HG03457 (cell line): ENCODE data around the gene PLEKHA7.
A peak's percentile ranks its signal among the peaks of the same experiment; 100 is the strongest.
"Not testable (repeated sequence)": the region's sequence is repeated elsewhere in the genome, so short reads cannot be mapped to it uniquely, and the experiment has no call there.

Source experiments
- ATAC-seq: cut with Tn5 transposase; IDR thresholded peaks from one replicate; pipeline ENCODE4 v1.9.1; 2021; ENCODE audit warnings: moderate number of reproducible peaks; ENCODE audit not compliant: unreplicated experiment

Gene PLEKHA7

GRCh38 chr11:16942911-16943310, 71.3 kb downstream of the PLEKHA7 start:
- no peak for ATAC-seq

GRCh38 chr11:16942342-16942741, 71.9 kb downstream of the PLEKHA7 start:
- ATAC-seq = no peak

GRCh38 chr11:16941935-16942334, 72.3 kb downstream of the PLEKHA7 start:
- no peak for ATAC-seq

GRCh38 chr11:16938061-16938460, 76.2 kb downstream of the PLEKHA7 start:
- ATAC-seq = no peak

GRCh38 chr11:16936643-16937042, 77.6 kb downstream of the PLEKHA7 start:
- ATAC-seq = no peak

- ATAC-seq = no peak
These were observed 78.5 kb downstream of the PLEKHA7 start for GRCh38 chr11:16935518-16936302.

- ATAC-seq = no peak
These were observed 80.2 kb downstream of the PLEKHA7 start for GRCh38 chr11:16933756-16934603.

- ATAC-seq = no peak
These were observed 80.9 kb downstream of the PLEKHA7 start for GRCh38 chr11:16933291-16933690.

- ATAC-seq = no peak
These were observed 86.2 kb downstream of the PLEKHA7 start for GRCh38 chr11:16928044-16928443.

GRCh38 chr11:16926883-16927626, 87.2 kb downstream of the PLEKHA7 start:
- ATAC-seq = no peak

GRCh38 chr11:16925561-16926065, 88.6 kb downstream of the PLEKHA7 start:
- ATAC-seq = no peak

- ATAC-seq = peak; percentile 29
These were observed 89.2 kb downstream of the PLEKHA7 start for GRCh38 chr11:16924826-16925560.

- peak; percentile 48 for ATAC-seq
These were observed 89.8 kb downstream of the PLEKHA7 start for GRCh38 chr11:16924462-16924825.

- no peak for ATAC-seq
These were observed 90.2 kb downstream of the PLEKHA7 start for GRCh38 chr11:16923987-16924386.

- ATAC-seq = no peak
These were observed 92.5 kb downstream of the PLEKHA7 start for GRCh38 chr11:16921668-16922067.

GRCh38 chr11:16921019-16921418, 93.2 kb downstream of the PLEKHA7 start:
- ATAC-seq = no peak

GRCh38 chr11:16920559-16920958, 93.7 kb downstream of the PLEKHA7 start:
- ATAC-seq = no peak

- not testable (repeated sequence) for ATAC-seq
These were observed 95.6 kb downstream of the PLEKHA7 start for GRCh38 chr11:16918543-16919182.

GRCh38 chr11:16917941-16918340, 96.3 kb downstream of the PLEKHA7 start:
- ATAC-seq = no peak

- ATAC-seq = no peak
These were observed 101.5 kb downstream of the PLEKHA7 start for GRCh38 chr11:16912692-16913111.
